Mesothelial cell of epicardium (in vitro differentiated cells): ENCODE results near the gene OR4N5. TPM values are rescaled to one million over a fixed set of nuclear protein-coding genes. Genes with fewer than 3 reads are reported as not detected.

Experiments used
- DNase-seq, 2 experiments: peaks; one replicate each; pipeline ENCODE4 v3.0.0; 2021; ENCODE audit warnings: low spot score in 2 of 2; ENCODE audit not compliant: unreplicated experiment in 2 of 2
- H3K27ac Mint-ChIP-seq: 2 replicates; pipeline ENCODE4 v1.8.0; 2021; ENCODE audit warnings: mixed read lengths
- H3K27me3 Mint-ChIP-seq: 2 replicates; pipeline ENCODE4 v1.8.0; 2021; ENCODE audit warnings: low read depth, mixed read lengths
- H3K36me3 Mint-ChIP-seq: 2 replicates; pipeline ENCODE4 v1.8.0; 2021; ENCODE audit warnings: mixed read lengths
- H3K4me1 Mint-ChIP-seq: 2 replicates; pipeline ENCODE4 v1.8.0; 2021; ENCODE audit warnings: mixed read lengths
- H3K4me3 Mint-ChIP-seq: 2 replicates; pipeline ENCODE4 v1.8.0; 2021; ENCODE audit warnings: mild to moderate bottlenecking, moderate library complexity, mixed read lengths
- H3K9me3 Mint-ChIP-seq: 2 replicates; pipeline ENCODE4 v1.8.0; 2021; ENCODE audit warnings: mixed read lengths
- CTCF ChIP-seq: fragments of 200-600 bp; sonication (generic); IDR thresholded peaks from one replicate; pipeline ENCODE4 v1.5.0; 2021; ENCODE audit warnings: antibody characterized with exemption; ENCODE audit not compliant: unreplicated experiment
- total RNA-seq: library from RNA; stranded (reverse); gene quantifications from 3 replicates; pipeline ENCODE4 v1.2.1, GENCODE V29; 2021

OR4N5 gene
- total RNA-seq, 1 donor from 2014 or later: not detected

- Mint-ChIP-seq H3K4me3 (no peak overlapping the region), H3K27ac (no peak overlapping the region), H3K36me3 (peaks cover 2% of the 10 kb centered on the region), H3K4me1 (no peaks in the 10 kb centered on the region), H3K27me3 (no peaks in the 10 kb centered on the region), H3K9me3 (peaks cover 74% of the 10 kb centered on the region)
- no peak for DNase-seq
- no peak for TF ChIP-seq CTCF
Measured at GRCh38 chr14:20180486-20180885, 41.9 kb downstream of the OR4N5 start.

GRCh38 chr14:20184181-20184580, 45.6 kb downstream of the OR4N5 start:
- Mint-ChIP-seq H3K4me1 (no peaks in the 10 kb centered on the region), H3K36me3 (no peaks in the 10 kb centered on the region), H3K9me3 (peaks cover 80% of the 10 kb centered on the region), H3K27me3 (no peaks in the 10 kb centered on the region), H3K27ac (no peak overlapping the region), H3K4me3 (no peak overlapping the region)
- no peak for TF ChIP-seq CTCF
- no peak for DNase-seq

GRCh38 chr14:20190596-20190995, 52.0 kb downstream of the OR4N5 start, which contains the start of gene OR11G2:
Gene OR11G2 (plus strand): TSS chr14:20190896. CDS start chr14:20197438, 6,542 bp downstream.
- Mint-ChIP-seq H3K36me3 (no peaks in the 10 kb centered on the region), H3K27ac (no peak within 1 kb of the TSS), H3K27me3 (no peaks in the 10 kb centered on the region), H3K4me3 (no peak within 1 kb of the TSS), H3K4me1 (no peaks in the 10 kb centered on the region), H3K9me3 (peaks cover 75% of the 10 kb centered on the region)
- no peak for DNase-seq
- no peak for TF ChIP-seq CTCF

GRCh38 chr14:20191396-20191795, 52.8 kb downstream of the OR4N5 start:
- H3K36me3 Mint-ChIP-seq: no peaks in the 10 kb centered on the region
- H3K4me3 Mint-ChIP-seq: no peak overlapping the region
- no peaks in the 10 kb centered on the region for H3K4me1 Mint-ChIP-seq
- DNase-seq: no peak
- TF ChIP-seq CTCF: no peak
- H3K27me3 Mint-ChIP-seq: no peaks in the 10 kb centered on the region
- H3K27ac Mint-ChIP-seq: no peak overlapping the region
- H3K9me3 Mint-ChIP-seq: peaks cover 74% of the 10 kb centered on the region

GRCh38 chr14:20194101-20194500, 55.5 kb downstream of the OR4N5 start:
- no peak for DNase-seq
- no peak overlapping the region for H3K4me3 Mint-ChIP-seq
- H3K9me3 Mint-ChIP-seq: peaks cover 67% of the 10 kb centered on the region
- H3K27me3 Mint-ChIP-seq: no peaks in the 10 kb centered on the region
- H3K36me3 Mint-ChIP-seq: no peaks in the 10 kb centered on the region
- no peak overlapping the region for H3K27ac Mint-ChIP-seq
- no peaks in the 10 kb centered on the region for H3K4me1 Mint-ChIP-seq
- TF ChIP-seq CTCF: no peak

Other genes with a start within 250 kb of the OR4N5 start
- not detected in 3 replicates for gene OR4K5, start 218.2 kb upstream of the OR4N5 start, total RNA-seq
- not detected in 3 replicates for gene OR4K1, start 207.9 kb upstream of the OR4N5 start, total RNA-seq
- not detected in 3 replicates for gene OR4K15, start 163.2 kb upstream of the OR4N5 start, total RNA-seq
- not detected in 3 replicates for gene OR4Q2, start 136.7 kb upstream of the OR4N5 start, total RNA-seq
- not detected in 3 replicates for gene OR4K14, start 119.5 kb upstream of the OR4N5 start, total RNA-seq
- not detected in 3 replicates for gene OR4K13, start 102.8 kb upstream of the OR4N5 start, total RNA-seq
- not detected in 3 replicates for gene OR4L1, start 78.8 kb upstream of the OR4N5 start, total RNA-seq
- gene OR4K17, start 28.1 kb upstream of the OR4N5 start, total RNA-seq: not detected in 3 replicates
- not detected in 3 replicates for gene OR11G2, start 52.1 kb downstream of the OR4N5 start, total RNA-seq
- not detected in 3 replicates for gene OR11H6, start 84.9 kb downstream of the OR4N5 start, total RNA-seq
- gene OR11H7, start 90.2 kb downstream of the OR4N5 start, total RNA-seq: not detected in 3 replicates
- gene OR11H4, start 100.5 kb downstream of the OR4N5 start, total RNA-seq: not detected in 3 replicates
- 29.4 to 30.8 TPM (median 30.0 TPM) in 3 replicates for gene TTC5, start 167.1 kb downstream of the OR4N5 start, total RNA-seq
- gene CCNB1IP1, start 194.5 kb downstream of the OR4N5 start, total RNA-seq: 104 to 112 TPM (median 109 TPM) in 3 replicates
- gene PARP2, start 204.8 kb downstream of the OR4N5 start, total RNA-seq: 35.1 to 40.9 TPM (median 38.6 TPM) in 3 replicates